GM18508 (cell line): ENCODE data around the gene HIVEP3.

Experiments used
- ATAC-seq: cut with Tn5 transposase; IDR thresholded peaks from one replicate; pipeline ENCODE4 v1.9.1; 2021; ENCODE audit warnings: moderate number of reproducible peaks; ENCODE audit not compliant: insufficient read depth, unreplicated experiment

The HIVEP3 gene

GRCh38 chr1:41739061-41739955, 179.4 kb downstream of the HIVEP3 start:
- peak; percentile 42 for ATAC-seq

GRCh38 chr1:41738475-41738874, 180.2 kb downstream of the HIVEP3 start:
- no peak for ATAC-seq

GRCh38 chr1:41738006-41738405, 180.7 kb downstream of the HIVEP3 start:
- no peak for ATAC-seq

- no peak for ATAC-seq
Measured at GRCh38 chr1:41735631-41736260, 183.0 kb downstream of the HIVEP3 start.

GRCh38 chr1:41735139-41735538, 183.6 kb downstream of the HIVEP3 start:
- no peak for ATAC-seq

GRCh38 chr1:41734201-41734970, 184.3 kb downstream of the HIVEP3 start:
- ATAC-seq: no peak

- no peak for ATAC-seq
Measured at GRCh38 chr1:41733725-41734124, 185.0 kb downstream of the HIVEP3 start.

GRCh38 chr1:41733021-41733420, 185.7 kb downstream of the HIVEP3 start:
- ATAC-seq: no peak

- ATAC-seq: no peak
Measured at GRCh38 chr1:41731516-41732030, 187.1 kb downstream of the HIVEP3 start.

- no peak for ATAC-seq
Measured at GRCh38 chr1:41730806-41731205, 187.9 kb downstream of the HIVEP3 start.

- peak; percentile 87 for ATAC-seq
Measured at GRCh38 chr1:41728403-41729202, 190.1 kb downstream of the HIVEP3 start.

GRCh38 chr1:41727749-41728115, 191.0 kb downstream of the HIVEP3 start:
- ATAC-seq: no peak

- ATAC-seq: no peak
Measured at GRCh38 chr1:41726899-41727748, 191.6 kb downstream of the HIVEP3 start.

- ATAC-seq: no peak
Measured at GRCh38 chr1:41726292-41726691, 192.4 kb downstream of the HIVEP3 start.

GRCh38 chr1:41724926-41725325, 193.8 kb downstream of the HIVEP3 start:
- no peak for ATAC-seq

GRCh38 chr1:41724248-41724647, 194.5 kb downstream of the HIVEP3 start:
- no peak for ATAC-seq

- no peak for ATAC-seq
Measured at GRCh38 chr1:41723786-41724185, 194.9 kb downstream of the HIVEP3 start.

- ATAC-seq: no peak
Measured at GRCh38 chr1:41722184-41722583, 196.5 kb downstream of the HIVEP3 start.

GRCh38 chr1:41720861-41721410, 197.8 kb downstream of the HIVEP3 start:
- no peak for ATAC-seq
